ENCODE results near the gene USP34. TPM values are rescaled to one million over a fixed set of nuclear protein-coding genes. Genes with fewer than 3 reads are reported as not detected.

USP34 gene
- total and polyA plus RNA-seq, 4 donors = 13.4 to 82.7 (median 51.1) TPM

DNA sequence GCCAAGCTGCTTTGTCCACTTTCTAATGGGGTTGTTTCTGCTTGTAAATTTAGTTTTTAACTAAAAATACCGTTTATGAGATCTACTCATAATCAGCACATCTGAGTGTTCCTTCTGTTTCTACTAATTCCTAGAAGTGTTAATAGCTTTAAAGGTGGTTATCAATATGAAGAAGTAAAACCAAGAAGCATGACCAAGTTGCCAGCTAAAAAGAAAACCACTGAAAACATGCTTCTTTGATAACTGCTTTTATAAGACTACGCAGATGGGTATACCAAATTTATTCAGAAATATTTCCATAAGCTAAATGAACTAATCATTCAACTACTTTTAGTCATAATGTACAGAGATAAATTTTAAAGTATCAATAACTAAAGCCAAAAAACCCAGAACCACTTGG is 207.1 kb downstream of the USP34 start:
- 89% methylated on average over 2 of the region's 2 CpGs for WGBS

DNA sequence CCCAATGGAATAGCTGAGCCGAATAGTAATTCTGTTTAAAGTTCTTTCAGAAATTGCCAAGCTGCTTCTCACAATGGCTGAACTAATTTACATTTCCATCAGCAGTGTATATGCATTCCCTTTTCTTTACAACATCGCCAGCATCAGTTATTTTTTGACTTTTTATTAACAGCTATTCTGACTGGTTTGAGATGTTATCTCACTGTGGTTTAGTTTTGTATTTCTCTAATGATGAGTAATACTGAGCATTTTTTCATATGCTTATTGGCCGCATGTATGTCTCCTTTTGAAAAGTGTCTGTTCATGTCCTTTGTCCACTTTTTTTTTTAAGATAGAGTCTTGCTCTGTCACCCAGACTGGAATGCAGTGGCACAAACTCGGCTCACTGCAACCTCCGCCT is 208.2 kb downstream of the USP34 start:
- Histone ChIP-seq H3K9me3 (ENCODE audit: control insufficient read depth in 4 of 4, low read length in 3 of 4) (no peaks in the 10 kb centered on the region), H3K27ac (ENCODE audit: low read depth in 1 of 2, low read length in 2 of 2) (no peak overlapping the region), H3K27me3 (ENCODE audit: control insufficient read depth in 4 of 4, insufficient read depth in 4 of 4, low read length in 3 of 4) (no peaks in the 10 kb centered on the region), H3K36me3 (ENCODE audit: control insufficient read depth in 4 of 4, insufficient read depth in 3 of 4, low read depth in 1 of 4, low read length in 3 of 4) (peaks cover 3 to 27% (median 19%) of the 10 kb centered on the region in 4 donors), H3K9ac (ENCODE audit: low read depth in 1 of 2, low read length in 2 of 2) (no peak overlapping the region), H3K4me3 (ENCODE audit: low read depth in 1 of 3, low read length in 3 of 3) (no peak overlapping the region), H3K4me1 (ENCODE audit: control insufficient read depth in 4 of 4, insufficient read depth in 4 of 4, low read length in 3 of 4) (peaks cover 0 to 6% (median 2%) of the 10 kb centered on the region in 4 donors)
- 94% methylated on average over 5 of the region's 5 CpGs for WGBS
- no peak for DNase-seq (ENCODE audit: low spot score)
- TF ChIP-seq FOXA1 (IDR thresholded peaks at IDR 0.05) (no peak), CTCF (IDR thresholded peaks at IDR 0.05; ENCODE audit: low read depth, low read length, missing input control) (no peak), RXRA (IDR thresholded peaks at IDR 0.05) (no peak), EGR1 (IDR thresholded peaks at IDR 0.05; ENCODE audit: low read depth in 2 of 2) (no peak), YY1 (IDR thresholded peaks at IDR 0.05) (no peak), JUND (IDR thresholded peaks at IDR 0.05) (no peak), TAF1 (conservative IDR thresholded peaks at IDR 0.05) (no peak), NR2F2 (IDR thresholded peaks at IDR 0.05) (no peak), HNF4G (IDR thresholded peaks at IDR 0.05) (no peak), FOXA2 (IDR thresholded peaks at IDR 0.05) (no peak), RAD21 (IDR thresholded peaks at IDR 0.05) (no peak), SP1 (IDR thresholded peaks at IDR 0.05) (no peak)
- TF ChIP-seq, protein P1, sequence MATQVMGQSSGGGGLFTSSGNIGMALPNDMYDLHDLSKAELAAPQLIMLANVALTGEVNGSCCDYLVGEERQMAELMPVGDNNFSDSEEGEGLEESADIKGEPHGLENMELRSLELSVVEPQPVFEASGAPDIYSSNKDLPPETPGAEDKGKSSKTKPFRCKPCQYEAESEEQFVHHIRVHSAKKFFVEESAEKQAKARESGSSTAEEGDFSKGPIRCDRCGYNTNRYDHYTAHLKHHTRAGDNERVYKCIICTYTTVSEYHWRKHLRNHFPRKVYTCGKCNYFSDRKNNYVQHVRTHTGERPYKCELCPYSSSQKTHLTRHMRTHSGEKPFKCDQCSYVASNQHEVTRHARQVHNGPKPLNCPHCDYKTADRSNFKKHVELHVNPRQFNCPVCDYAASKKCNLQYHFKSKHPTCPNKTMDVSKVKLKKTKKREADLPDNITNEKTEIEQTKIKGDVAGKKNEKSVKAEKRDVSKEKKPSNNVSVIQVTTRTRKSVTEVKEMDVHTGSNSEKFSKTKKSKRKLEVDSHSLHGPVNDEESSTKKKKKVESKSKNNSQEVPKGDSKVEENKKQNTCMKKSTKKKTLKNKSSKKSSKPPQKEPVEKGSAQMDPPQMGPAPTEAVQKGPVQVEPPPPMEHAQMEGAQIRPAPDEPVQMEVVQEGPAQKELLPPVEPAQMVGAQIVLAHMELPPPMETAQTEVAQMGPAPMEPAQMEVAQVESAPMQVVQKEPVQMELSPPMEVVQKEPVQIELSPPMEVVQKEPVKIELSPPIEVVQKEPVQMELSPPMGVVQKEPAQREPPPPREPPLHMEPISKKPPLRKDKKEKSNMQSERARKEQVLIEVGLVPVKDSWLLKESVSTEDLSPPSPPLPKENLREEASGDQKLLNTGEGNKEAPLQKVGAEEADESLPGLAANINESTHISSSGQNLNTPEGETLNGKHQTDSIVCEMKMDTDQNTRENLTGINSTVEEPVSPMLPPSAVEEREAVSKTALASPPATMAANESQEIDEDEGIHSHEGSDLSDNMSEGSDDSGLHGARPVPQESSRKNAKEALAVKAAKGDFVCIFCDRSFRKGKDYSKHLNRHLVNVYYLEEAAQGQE (IDR thresholded peaks at IDR 0.05) = no peak
- TF ChIP-seq, protein P2, sequence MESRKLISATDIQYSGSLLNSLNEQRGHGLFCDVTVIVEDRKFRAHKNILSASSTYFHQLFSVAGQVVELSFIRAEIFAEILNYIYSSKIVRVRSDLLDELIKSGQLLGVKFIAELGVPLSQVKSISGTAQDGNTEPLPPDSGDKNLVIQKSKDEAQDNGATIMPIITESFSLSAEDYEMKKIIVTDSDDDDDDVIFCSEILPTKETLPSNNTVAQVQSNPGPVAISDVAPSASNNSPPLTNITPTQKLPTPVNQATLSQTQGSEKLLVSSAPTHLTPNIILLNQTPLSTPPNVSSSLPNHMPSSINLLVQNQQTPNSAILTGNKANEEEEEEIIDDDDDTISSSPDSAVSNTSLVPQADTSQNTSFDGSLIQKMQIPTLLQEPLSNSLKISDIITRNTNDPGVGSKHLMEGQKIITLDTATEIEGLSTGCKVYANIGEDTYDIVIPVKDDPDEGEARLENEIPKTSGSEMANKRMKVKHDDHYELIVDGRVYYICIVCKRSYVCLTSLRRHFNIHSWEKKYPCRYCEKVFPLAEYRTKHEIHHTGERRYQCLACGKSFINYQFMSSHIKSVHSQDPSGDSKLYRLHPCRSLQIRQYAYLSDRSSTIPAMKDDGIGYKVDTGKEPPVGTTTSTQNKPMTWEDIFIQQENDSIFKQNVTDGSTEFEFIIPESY (IDR thresholded peaks at IDR 0.05) = no peak
- TF ChIP-seq, protein P3, sequence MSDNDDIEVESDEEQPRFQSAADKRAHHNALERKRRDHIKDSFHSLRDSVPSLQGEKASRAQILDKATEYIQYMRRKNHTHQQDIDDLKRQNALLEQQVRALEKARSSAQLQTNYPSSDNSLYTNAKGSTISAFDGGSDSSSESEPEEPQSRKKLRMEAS (IDR thresholded peaks at IDR 0.05) = no peak
- TF ChIP-seq, protein P4, sequence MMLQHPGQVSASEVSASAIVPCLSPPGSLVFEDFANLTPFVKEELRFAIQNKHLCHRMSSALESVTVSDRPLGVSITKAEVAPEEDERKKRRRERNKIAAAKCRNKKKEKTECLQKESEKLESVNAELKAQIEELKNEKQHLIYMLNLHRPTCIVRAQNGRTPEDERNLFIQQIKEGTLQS (IDR thresholded peaks at IDR 0.05) = no peak

More for the DNA sequence above, 207.1 kb downstream of the USP34 start:
- no peaks in the 10 kb centered on the region for H3K27me3 ChIP-seq (ENCODE audit: control insufficient read depth in 4 of 4, insufficient read depth in 4 of 4, low read length in 3 of 4)
- H3K4me3 ChIP-seq (ENCODE audit: low read depth in 1 of 3, low read length in 3 of 3) = no peak overlapping the region
- no peak overlapping the region for H3K9ac ChIP-seq (ENCODE audit: low read depth in 1 of 2, low read length in 2 of 2)
- H3K36me3 ChIP-seq (ENCODE audit: control insufficient read depth in 4 of 4, insufficient read depth in 3 of 4, low read depth in 1 of 4, low read length in 3 of 4) = peaks cover 3 to 25% (median 8%) of the 10 kb centered on the region in 4 donors
- peaks cover 0 to 6% (median 2%) of the 10 kb centered on the region in 4 donors for H3K4me1 ChIP-seq (ENCODE audit: control insufficient read depth in 4 of 4, insufficient read depth in 4 of 4, low read length in 3 of 4)
- DNase-seq (ENCODE audit: low spot score) = no peak
- TF ChIP-seq EGR1 (IDR thresholded peaks at IDR 0.05; ENCODE audit: low read depth in 2 of 2) (no peak), GABPA (IDR thresholded peaks at IDR 0.05 in 1 of 2, conservative IDR thresholded peaks at IDR 0.05 in 1 of 2) (no peak), FOXA2 (IDR thresholded peaks at IDR 0.05) (no peak), TAF1 (conservative IDR thresholded peaks at IDR 0.05) (no peak), RXRA (IDR thresholded peaks at IDR 0.05) (no peak), SP1 (IDR thresholded peaks at IDR 0.05) (no peak), JUND (IDR thresholded peaks at IDR 0.05) (no peak)
- TF ChIP-seq, protein P3 (IDR thresholded peaks at IDR 0.05) = no peak
- TF ChIP-seq, protein P1 (IDR thresholded peaks at IDR 0.05) = no peak
- TF ChIP-seq, protein P4 (IDR thresholded peaks at IDR 0.05) = no peak
- no peak overlapping the region for H3K27ac ChIP-seq (ENCODE audit: low read depth in 1 of 2, low read length in 2 of 2)
- no peaks in the 10 kb centered on the region for H3K9me3 ChIP-seq (ENCODE audit: control insufficient read depth in 4 of 4, low read length in 3 of 4)

Measured in liver (tissue), 9 donors.